ENCODE results near the gene VPS52.

DNA sequence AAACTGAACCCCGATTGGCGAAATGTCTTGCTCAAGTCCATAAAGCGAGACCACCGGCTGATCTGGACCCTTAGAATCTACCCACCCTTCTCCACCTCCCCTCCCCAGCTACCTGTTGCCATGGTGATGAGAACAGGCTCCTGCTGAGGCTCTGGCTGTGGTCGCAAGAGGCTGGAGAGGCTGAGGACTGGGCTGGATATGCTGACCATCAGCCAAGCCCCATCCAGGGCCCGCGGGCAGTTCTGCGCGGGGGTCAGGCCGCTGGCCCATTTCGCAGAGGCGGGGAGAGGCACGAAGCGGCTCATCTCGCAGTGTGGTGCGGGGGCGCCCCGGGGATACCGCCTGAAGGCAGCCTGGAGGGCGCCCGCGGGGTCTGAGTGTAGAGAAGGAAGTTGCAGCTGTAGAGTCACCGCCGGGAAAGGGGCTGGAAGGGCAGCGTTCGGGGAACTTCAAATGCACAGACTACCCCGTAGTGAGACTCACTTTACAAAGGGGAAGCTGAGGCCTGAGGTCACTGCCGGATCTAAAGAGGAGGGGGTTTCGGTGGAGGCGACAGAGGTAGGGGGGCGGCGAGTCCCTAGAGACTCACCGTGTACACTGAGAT lies 41.5 kb upstream of the VPS52 start:
- no peak for TF ChIP-seq BHLHE40 (IDR thresholded peaks at IDR 0.05; ENCODE audit: borderline replicate concordance)
- no peak for TF ChIP-seq NFRKB (IDR thresholded peaks at IDR 0.05)
- no peak for TF ChIP-seq FOXA1 (IDR thresholded peaks at IDR 0.05)
- TF ChIP-seq ELF4 (IDR thresholded peaks at IDR 0.05): no peak
